Astrocyte (in vitro differentiated cells and primary cell): Measurements from ENCODE around the gene RPP14.

Experiments
- CTCF ChIP-seq: IDR thresholded peaks from 2 replicates; pipeline ENCODE4 v1.5.1; 2011; ENCODE audit warnings: low read depth, mild to moderate bottlenecking, inconsistent platforms, low read length, moderate library complexity; ENCODE audit not compliant: insufficient read depth
- EZH2 ChIP-seq: IDR thresholded peaks from 2 replicates; pipeline ENCODE4 v1.6.1; 2012; ENCODE audit warnings: mild to moderate bottlenecking, low read length, inconsistent platforms; ENCODE audit not compliant: insufficient read depth

DNA sequence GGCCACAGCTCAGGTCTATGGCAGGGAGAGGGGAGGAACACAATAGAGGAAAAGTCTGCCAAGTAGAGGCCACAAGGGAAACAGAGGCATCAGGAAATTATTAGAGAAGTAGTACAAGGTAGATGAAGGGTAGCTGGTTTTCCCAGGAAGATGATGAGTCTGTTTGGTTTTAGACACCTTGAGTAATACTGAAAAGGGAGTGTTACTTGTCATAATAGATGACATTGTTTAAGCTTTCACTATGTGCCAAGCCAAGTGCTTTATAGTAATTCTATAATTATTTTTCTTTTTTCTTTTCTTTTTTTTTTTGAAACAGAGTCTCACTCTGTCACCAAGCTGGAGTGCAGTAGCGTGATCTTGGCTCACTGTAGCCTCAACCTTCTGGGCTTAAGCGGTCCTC is 40.3 kb downstream of the RPP14 start:
- no peak for TF ChIP-seq CTCF
- TF ChIP-seq EZH2 = no peak
